Keratinocyte (primary cell): ENCODE measurements around the gene ARL17A. TPM values are rescaled to one million over a fixed set of nuclear protein-coding genes. Genes with fewer than 3 reads are reported as not detected.
"Not testable (repeated sequence)": the region's sequence is repeated elsewhere in the genome, so short reads cannot be mapped to it uniquely, and the experiment has no call there.

ENCODE experiments used
- DNase-seq: peaks from one replicate; pipeline ENCODE4 v3.0.0-alpha.2; 2011; ENCODE audit warnings: low read depth, missing footprints, low spot score
- FAIRE-seq: peaks from 2 replicates; lab custom pipeline; 2011; peaks lifted over from hg19 to GRCh38; lab: Jason Lieb, UNC
- H2AFZ ChIP-seq: 2 replicates; pipeline ENCODE4 v1.6.0; 2012; ENCODE audit warnings: low read length, control low read depth, inconsistent platforms; ENCODE audit not compliant: control insufficient read depth
- H3K27ac ChIP-seq: 2 replicates; pipeline ENCODE4 v1.5.1; 2011; ENCODE audit warnings: low read length; ENCODE audit not compliant: control insufficient read depth, insufficient read depth
- H3K27me3 ChIP-seq: 3 replicates; pipeline ENCODE4 v1.6.0; 2011; ENCODE audit warnings: low read length; ENCODE audit not compliant: control insufficient read depth, insufficient read depth; ENCODE audit errors: extremely low read depth
- H3K36me3 ChIP-seq, 2 experiments: 2 replicates in 1 of 2; 3 replicates in 1 of 2; pipeline ENCODE4 v1.5.1; 2011; ENCODE audit warnings: low read length in 2 of 2, mild to moderate bottlenecking in 1 of 2; ENCODE audit not compliant: control insufficient read depth in 2 of 2, insufficient read depth in 2 of 2; ENCODE audit errors: extremely low read depth in 1 of 2
- H3K4me1 ChIP-seq: 3 replicates; pipeline ENCODE4 v1.5.1; 2011; ENCODE audit warnings: low read length; ENCODE audit not compliant: control insufficient read depth, insufficient read depth; ENCODE audit errors: extremely low read depth
- H3K4me2 ChIP-seq: 3 replicates; pipeline ENCODE4 v1.6.0; 2011; ENCODE audit warnings: low read depth, low read length; ENCODE audit not compliant: control insufficient read depth, insufficient read depth; ENCODE audit errors: extremely low read depth
- H3K4me3 ChIP-seq, 3 experiments: fragments of 200-600 bp in 1 of 3; sonication (generic) in 1 of 3; 2 replicates in 2 of 3; 3 replicates in 1 of 3; pipeline ENCODE4 v1.5.1; 2011 to 2016; ENCODE audit warnings: low read length in 3 of 3, mild to moderate bottlenecking in 3 of 3, control low read depth in 2 of 3, inconsistent platforms in 1 of 3, low read depth in 1 of 3, mixed read lengths in 1 of 3, mixed run types in 1 of 3, moderate library complexity in 1 of 3; ENCODE audit not compliant: control insufficient read depth in 2 of 3, insufficient read depth in 2 of 3; ENCODE audit errors: extremely low read depth in 1 of 3
- H3K79me2 ChIP-seq: 2 replicates; pipeline ENCODE4 v1.6.0; 2012; ENCODE audit warnings: low read length; ENCODE audit not compliant: control insufficient read depth, insufficient read depth
- H3K9ac ChIP-seq: 3 replicates; pipeline ENCODE4 v1.6.0; 2011; ENCODE audit warnings: low read length; ENCODE audit not compliant: control insufficient read depth, insufficient read depth; ENCODE audit errors: extremely low read depth
- H3K9me1 ChIP-seq: 3 replicates; pipeline ENCODE4 v1.6.0; 2011; ENCODE audit warnings: low read length; ENCODE audit not compliant: control insufficient read depth, insufficient read depth; ENCODE audit errors: extremely low read depth
- H3K9me3 ChIP-seq: 2 replicates; pipeline ENCODE4 v1.5.1; 2012; ENCODE audit warnings: low read depth, low read length; ENCODE audit not compliant: control insufficient read depth
- H4K20me1 ChIP-seq: 3 replicates; pipeline ENCODE4 v1.6.0; 2011; ENCODE audit warnings: low read length; ENCODE audit not compliant: control insufficient read depth, insufficient read depth; ENCODE audit errors: extremely low read depth
- dilution Hi-C: fragments of 300-500 bp; cut with MboI; formaldehyde crosslinking; loops from one replicate; pipeline ENCODE4 v1.7.0; 2020; ENCODE audit warnings: low sequenced_read_pairs; ENCODE audit not compliant: extremely low pct_ligation_motif_present
- polyA plus RNA-seq, 5 experiments: library from polyadenylated mRNA; depleted of rRNA in 3 of 5; stranded (reverse) in 3 of 5; stranded (forward) in 1 of 5; unstranded in 1 of 5; fragments of >200 nt; gene quantifications; 1 replicate in 1 of 5; 2 replicates in 3 of 5; 3 replicates in 1 of 5; pipeline versions ENCODE4 v1.2.1 to v1.2.3, GENCODE V29; 2011 to 2012; ENCODE audit warnings: missing spikeins in 2 of 5, low read depth in 1 of 5, low replicate concordance in 1 of 5

The ARL17A gene
- polyA plus RNA-seq, 1 donor (not counting 4 experiments of a cell fraction or from before 2014, with no cell fraction given): 7.0 TPM

GRCh38 chr17:46566284-46566683, 13.2 kb downstream of the ARL17A start:
- H3K9me3 ChIP-seq, H3K27me3 ChIP-seq, H3K4me3 ChIP-seq, H3K79me2 ChIP-seq, H3K9me1 ChIP-seq, dilution Hi-C loops, H3K9ac ChIP-seq, H3K27ac ChIP-seq, H4K20me1 ChIP-seq, H3K4me1 ChIP-seq, DNase-seq, H3K4me2 ChIP-seq, H2AFZ ChIP-seq, H3K36me3 ChIP-seq, FAIRE-seq: not testable (repeated sequence)

- dilution Hi-C loops, H3K4me2 ChIP-seq, H3K4me1 ChIP-seq, H4K20me1 ChIP-seq, H3K27ac ChIP-seq, H3K9me3 ChIP-seq, DNase-seq, H3K36me3 ChIP-seq, H3K27me3 ChIP-seq, H2AFZ ChIP-seq, H3K79me2 ChIP-seq, FAIRE-seq, H3K9ac ChIP-seq, H3K9me1 ChIP-seq, H3K4me3 ChIP-seq: not testable (repeated sequence)
Observed at GRCh38 chr17:46560048-46560447, 19.4 kb downstream of the ARL17A start.

GRCh38 chr17:46559155-46559554, 20.3 kb downstream of the ARL17A start:
- dilution Hi-C loops, H3K4me3 ChIP-seq, H3K79me2 ChIP-seq, FAIRE-seq, H4K20me1 ChIP-seq, H3K36me3 ChIP-seq, DNase-seq, H3K27me3 ChIP-seq, H3K27ac ChIP-seq, H3K9me3 ChIP-seq, H3K4me1 ChIP-seq, H2AFZ ChIP-seq, H3K9me1 ChIP-seq, H3K9ac ChIP-seq, H3K4me2 ChIP-seq: not testable (repeated sequence)

- H2AFZ ChIP-seq, H3K9me1 ChIP-seq, H3K4me2 ChIP-seq, H3K4me3 ChIP-seq, DNase-seq, FAIRE-seq, H3K79me2 ChIP-seq, H3K27me3 ChIP-seq, H3K9me3 ChIP-seq, H3K9ac ChIP-seq, H3K36me3 ChIP-seq, H3K4me1 ChIP-seq, dilution Hi-C loops, H4K20me1 ChIP-seq, H3K27ac ChIP-seq: not testable (repeated sequence)
Observed at GRCh38 chr17:46548607-46549006, 30.9 kb downstream of the ARL17A start.

GRCh38 chr17:46534716-46535115, 44.8 kb downstream of the ARL17A start:
- H4K20me1 ChIP-seq, H3K9me3 ChIP-seq, H3K9me1 ChIP-seq, H3K27me3 ChIP-seq, H2AFZ ChIP-seq, H3K4me2 ChIP-seq, H3K4me1 ChIP-seq, DNase-seq, H3K36me3 ChIP-seq, H3K9ac ChIP-seq, FAIRE-seq, H3K4me3 ChIP-seq, dilution Hi-C loops, H3K79me2 ChIP-seq, H3K27ac ChIP-seq: not testable (repeated sequence)
